ENCODE data around the gene ARX.

Gene ARX

DNA sequence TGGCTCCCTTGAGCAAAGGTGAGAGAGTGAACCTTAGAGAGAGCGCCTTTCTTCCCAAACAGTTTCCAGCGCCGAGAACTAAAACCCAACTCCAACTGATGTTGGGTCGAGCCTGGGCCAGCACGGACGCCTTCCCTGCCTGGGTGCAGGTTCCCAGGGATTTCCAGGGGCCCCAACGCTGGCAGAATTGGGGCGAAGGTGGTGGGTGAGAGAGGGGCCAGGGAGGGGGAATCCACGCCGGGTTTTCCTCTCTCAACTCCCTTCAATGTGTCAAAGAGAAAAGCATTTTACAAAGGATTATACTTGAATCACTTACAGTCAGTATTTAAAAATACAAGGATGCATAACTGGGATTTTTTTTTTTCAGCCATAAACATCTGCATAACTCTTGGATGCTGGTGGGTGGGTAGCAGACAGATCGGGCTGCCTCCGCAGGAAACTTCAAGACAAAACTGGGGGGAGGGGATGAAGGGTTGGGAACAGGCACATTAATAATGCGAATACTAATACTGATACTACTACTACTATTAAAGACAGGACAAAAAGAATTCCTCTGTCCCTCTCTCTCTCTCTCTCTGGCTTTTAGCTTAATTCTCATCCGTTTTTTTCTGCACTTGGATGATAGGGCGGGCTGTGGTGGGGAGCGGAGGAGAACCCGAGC, 1.3 kb upstream of the ARX start:
- no peak for DNase-seq (ENCODE audit: low read depth)

DNA sequence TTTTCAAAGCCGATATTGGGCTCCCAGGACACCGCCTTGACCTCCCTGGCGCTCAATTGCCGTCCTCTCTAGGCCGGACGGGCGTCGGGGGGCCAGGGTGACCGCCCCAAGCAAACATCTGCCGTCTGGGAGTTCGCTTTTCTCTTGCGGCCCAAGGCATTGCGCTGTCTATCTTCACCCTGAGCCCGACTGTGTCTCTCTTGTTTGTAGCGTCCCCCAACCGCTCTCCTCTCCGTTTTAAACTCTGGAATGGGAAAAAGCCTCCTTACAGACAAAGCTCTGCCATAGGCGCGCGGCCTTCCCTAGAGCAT, 551 bp upstream of the ARX start:
- DNase-seq (ENCODE audit: low read depth): no peak

DNA sequence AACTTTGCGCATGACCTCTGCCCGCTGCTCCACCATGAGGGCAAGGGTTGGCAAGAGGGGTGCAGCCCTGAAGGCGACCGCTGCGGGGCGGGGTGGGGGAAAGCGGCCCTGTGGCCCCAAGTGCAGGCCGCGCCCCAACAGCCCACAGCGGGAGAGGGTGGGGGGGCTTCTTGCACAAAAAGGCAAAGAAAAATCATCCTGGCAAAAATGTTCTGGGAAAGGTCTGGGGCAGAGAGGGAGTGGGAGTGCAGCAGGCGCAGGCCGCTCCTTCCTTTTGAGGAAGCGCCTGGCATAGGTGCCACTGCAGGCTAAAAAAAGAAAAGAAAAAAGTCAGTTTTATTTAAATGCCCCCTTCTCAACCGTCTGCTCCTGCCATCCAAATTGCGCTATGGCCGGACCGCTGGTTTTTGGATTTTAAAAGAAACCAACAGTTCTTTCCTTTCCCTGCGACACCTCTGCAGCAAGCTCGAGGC, 1.4 kb downstream of the ARX start:
- no peak for DNase-seq (ENCODE audit: low read depth)

DNA sequence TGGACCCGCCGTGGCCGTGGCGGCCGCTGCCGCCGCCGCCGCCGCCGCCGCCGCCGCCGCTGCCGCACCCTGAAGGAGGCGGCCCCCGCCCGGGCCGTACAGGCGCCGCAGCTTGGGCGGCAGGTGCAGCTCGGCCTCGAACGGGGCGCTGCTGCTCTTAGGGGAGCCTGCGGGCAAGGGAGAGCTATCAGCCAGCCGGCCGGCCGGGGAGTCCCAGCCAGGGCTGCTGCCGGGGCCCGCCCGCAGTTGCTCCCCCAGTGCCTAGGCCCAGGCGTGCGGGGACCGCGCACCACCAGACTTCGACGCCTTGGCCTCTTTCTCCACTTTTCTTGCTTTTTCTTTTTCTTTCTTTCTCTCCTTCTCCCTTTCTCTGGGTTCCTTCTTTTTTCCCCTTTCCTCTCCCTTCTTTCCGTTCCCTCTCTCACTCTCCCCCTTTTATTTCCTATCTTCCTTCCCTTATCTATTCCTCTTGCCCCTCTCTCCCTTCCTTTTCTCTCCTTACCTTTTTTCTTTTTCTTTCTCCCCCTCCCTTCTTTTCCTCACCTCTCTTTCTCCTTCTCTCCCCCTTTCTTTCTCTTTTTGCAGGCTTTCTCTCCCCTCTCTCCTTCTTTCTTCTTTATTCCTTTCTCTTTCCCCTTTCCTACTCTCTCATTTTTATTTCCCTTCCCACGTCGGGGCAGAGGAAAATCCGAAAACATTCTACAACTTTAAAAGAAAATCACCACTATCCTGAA, 2.0 kb downstream of the ARX start:
- DNase-seq (ENCODE audit: low read depth): no peak

DNA sequence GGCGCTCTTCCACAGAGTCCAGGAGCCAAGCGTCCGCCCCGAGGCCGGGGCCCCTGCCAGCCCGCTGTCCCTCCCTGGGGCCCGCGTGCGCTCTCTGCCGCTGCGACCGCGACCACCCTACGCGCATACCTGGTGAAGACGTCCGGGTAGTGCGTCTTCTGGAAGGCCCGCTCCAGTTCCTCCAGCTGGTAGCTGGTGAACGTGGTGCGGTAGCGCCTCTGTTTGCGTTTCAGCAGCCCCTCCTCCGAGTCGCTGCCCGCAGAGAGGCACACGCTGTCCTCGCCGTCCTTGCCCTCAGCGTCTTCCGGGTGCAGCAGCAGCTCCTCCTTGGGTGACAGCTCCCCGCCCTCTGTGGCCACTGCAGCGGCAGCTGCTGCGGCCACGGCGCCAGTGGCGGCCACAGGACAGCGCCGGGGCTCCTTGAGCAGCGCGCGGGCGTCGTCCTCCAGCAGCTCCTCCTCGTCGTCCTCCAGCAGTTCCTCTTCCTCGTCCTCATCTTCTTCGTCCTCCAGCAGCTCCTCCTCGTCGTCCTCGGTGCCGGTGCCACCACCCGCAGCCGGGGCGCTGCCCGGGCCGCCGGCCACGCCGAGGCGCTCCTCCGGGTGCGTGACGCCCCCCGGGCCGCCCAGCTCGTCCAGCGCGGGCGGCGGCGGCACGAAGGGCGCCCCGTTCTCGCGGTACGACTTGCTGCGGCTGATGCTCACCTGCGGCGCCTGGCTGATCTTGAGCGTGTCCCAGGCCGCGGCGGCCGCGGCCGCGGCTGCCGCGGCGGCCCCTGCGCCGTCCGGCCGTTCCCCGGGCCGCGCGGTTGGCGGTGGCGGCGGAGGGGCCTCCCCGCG, 2.8 kb downstream of the ARX start:
- no peak for DNase-seq (ENCODE audit: low read depth)

- DNase-seq (ENCODE audit: low read depth): no peak
Observed at GRCh38 chrX:25012433-25012735, 3.4 kb downstream of the ARX start.

GRCh38 chrX:25011589-25012432, 4.0 kb downstream of the ARX start:
- no peak for DNase-seq (ENCODE audit: low read depth)

GRCh38 chrX:25010784-25011588, 4.8 kb downstream of the ARX start:
- no peak for DNase-seq (ENCODE audit: low read depth)

- DNase-seq (ENCODE audit: low read depth): no peak
Observed at GRCh38 chrX:25009407-25009806, 6.4 kb downstream of the ARX start.

- DNase-seq (ENCODE audit: low read depth): no peak
Observed at GRCh38 chrX:25007059-25008053, 8.4 kb downstream of the ARX start.

DNA sequence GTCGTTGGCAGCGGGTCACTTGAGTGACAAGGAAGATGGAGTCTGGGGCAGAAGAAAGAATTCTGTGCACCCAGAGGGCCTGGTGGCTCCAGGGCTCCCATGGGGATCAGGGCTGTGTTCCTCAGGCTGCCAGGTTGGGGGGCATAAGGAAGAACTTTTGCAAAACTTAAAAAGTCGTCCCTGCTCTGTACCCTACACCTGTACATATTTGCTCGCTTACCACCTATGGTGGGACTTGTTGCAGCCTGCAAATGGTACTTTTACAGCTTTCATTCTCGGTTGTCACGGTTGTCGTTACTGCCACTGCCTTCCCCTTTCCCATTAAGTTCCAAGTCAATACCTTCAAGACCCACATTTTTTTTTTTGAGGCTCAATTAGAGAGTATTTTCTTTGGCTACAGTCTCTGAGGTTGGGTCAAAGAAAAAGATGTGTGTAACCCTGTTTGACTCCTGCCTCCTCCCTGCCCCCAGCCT, 9.1 kb downstream of the ARX start:
- no peak for DNase-seq (ENCODE audit: low read depth)

GRCh38 chrX:25005382-25006185, 10.2 kb downstream of the ARX start:
- DNase-seq (ENCODE audit: low read depth): no peak

DNA sequence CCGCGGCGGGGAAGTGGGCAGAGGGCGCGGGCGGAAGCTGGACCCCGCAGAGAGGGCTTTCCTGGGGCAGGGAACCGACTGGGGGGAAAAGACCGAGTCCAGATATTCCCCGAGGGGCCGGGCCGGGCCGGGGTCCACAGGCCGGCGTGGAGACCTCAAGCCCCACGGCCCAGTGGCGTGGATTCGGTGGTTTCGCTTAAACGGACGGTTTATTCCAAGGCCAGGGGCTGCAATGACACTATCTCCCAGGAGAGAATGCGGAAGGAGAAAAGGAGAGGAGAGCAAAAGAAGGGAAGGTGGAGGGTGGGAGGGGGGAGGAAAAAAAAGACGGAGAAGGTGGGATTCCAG, 10.8 kb downstream of the ARX start:
- DNase-seq (ENCODE audit: low read depth): no peak

DNA sequence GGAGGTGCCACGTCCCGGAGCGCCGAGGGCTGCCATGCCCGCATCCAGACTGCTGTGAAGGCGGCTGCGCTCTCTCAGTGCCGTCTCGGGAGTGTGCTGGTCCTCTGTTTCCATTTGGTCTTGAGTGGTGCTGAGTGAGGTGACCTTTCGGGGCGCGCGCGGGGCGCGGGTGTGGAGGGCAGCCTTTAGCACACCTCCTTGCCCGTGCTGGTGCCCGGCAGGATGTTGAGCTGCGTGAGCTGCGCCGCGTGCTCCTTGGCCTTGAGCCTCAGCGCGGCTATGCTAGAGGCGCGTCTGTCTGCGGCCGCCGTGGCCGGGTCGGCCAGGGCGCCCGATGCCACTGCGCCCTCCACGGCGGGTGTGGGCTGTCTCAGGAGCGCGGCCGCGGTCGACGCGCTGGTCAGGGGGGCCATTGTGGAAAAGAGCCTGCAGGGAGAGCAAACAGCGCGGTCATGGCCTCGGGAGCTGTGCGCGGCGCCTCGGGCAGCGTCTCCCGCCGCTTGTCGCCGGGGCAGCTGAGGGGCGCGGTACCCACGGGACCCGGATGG, 11.2 kb downstream of the ARX start:
- no peak for DNase-seq (ENCODE audit: low read depth)

DNA sequence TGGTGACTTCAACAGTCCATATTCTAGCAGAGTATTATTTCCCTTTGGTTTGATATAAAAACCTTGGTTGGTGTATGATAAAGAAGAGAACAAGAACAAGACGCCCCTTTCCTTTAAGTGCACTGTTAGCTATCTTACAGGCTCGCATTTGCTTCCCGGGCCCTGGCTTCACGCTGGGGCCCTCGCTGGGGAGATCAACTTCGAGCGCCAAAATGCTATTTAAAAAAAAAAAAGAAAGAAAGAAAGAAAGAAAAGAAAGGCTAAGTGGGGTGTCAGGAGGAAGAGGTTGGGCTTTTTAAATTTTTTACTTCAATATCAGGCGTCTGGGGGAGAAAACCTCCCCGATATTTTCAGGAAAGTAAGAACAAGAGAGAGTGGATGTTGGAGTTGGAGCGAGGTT, 11.7 kb downstream of the ARX start:
- DNase-seq (ENCODE audit: low read depth): no peak

- DNase-seq (ENCODE audit: low read depth): no peak
Observed at GRCh38 chrX:25003066-25003849, 12.5 kb downstream of the ARX start.

DNA sequence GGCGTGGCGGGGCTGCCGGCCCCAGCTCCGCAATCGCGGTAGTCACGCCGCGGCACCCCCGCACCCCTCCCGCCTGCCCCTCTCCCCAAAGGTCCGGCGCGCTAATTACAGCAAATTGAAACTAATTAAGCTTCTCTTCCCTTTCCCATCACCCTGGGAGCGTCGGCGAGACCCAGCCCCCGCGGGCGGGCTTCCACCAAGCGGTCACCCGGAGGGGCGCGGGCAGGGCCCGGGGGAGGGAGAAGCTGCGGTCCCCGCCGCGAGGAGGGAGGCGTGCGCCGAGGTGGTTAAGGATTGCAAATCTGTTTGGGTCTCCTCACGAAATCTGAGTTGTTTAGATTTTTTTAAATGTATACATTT, 13.1 kb downstream of the ARX start:
- DNase-seq (ENCODE audit: low read depth): no peak

All from stimulated activated CD4-positive, alpha-beta T cell treated with anti-CD3 and anti-CD28 coated beads, Interleukin-2, amount 100 ng/mL, for 4 hours (primary cell).